Measurements from ENCODE around the gene SUSD4.

SUSD4 gene

GRCh38 chr1:223358826-223359225 is 5.2 kb downstream of the SUSD4 start:
- peak; percentile 8 for TF ChIP-seq CTCF (conservative IDR thresholded peaks at IDR 0.05; ENCODE audit: low read depth, low read length)
- H3K4me3 ChIP-seq (ENCODE audit: low read length): no peak overlapping the region
- DNase-seq (ENCODE audit: low read depth): no peak

- no peak for DNase-seq (ENCODE audit: low read depth)
- no peak overlapping the region for H3K4me3 ChIP-seq (ENCODE audit: low read length)
- no peak for TF ChIP-seq CTCF (conservative IDR thresholded peaks at IDR 0.05; ENCODE audit: low read depth, low read length)
These were observed 8.3 kb downstream of the SUSD4 start for GRCh38 chr1:223355699-223356098.

DNA sequence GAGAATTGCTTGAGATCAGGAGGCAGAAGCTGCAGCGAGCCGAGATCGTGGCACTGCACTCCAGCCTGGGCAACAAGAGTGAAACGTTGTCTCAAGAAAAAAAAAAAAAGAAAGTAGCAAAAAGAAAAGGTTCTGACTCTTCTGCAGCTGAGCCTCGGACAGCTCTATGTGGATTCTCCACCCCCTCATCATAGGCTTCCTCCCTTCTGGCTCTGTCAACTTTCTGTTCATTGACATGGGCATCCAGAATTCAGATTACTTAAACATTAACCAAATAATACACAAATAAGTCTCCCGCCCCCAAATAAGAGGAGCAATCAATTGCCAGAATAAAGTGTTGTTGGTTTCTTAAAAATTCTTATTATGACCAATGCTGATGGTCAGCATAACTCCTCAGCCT is 10.0 kb downstream of the SUSD4 start:
- H3K4me3 ChIP-seq (ENCODE audit: low read length): no peak overlapping the region
- no peak for TF ChIP-seq CTCF (conservative IDR thresholded peaks at IDR 0.05; ENCODE audit: low read depth, low read length)
- no peak for DNase-seq (ENCODE audit: low read depth)

DNA sequence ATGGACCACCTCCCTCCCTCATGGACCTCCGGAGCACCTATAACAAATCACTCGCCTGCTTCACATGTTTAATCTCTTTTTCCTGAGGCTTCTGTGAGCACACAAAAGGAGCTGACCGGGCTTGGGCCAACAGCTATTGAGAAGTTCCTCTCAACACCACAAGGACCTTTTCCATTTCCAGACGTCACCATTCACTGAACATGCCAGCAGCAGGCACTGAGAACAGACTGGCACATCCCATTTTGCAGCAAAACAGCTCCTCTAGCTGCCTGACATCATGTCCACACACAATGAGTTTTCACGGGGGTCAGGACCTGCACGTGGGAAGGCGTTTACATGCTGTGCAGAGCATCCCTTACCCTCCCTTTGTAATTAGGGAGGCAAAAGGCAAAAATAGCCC is 11.0 kb downstream of the SUSD4 start:
- H3K4me3 ChIP-seq (ENCODE audit: low read length): no peak overlapping the region
- no peak for DNase-seq (ENCODE audit: low read depth)
- TF ChIP-seq CTCF (conservative IDR thresholded peaks at IDR 0.05; ENCODE audit: low read depth, low read length): no peak

DNA sequence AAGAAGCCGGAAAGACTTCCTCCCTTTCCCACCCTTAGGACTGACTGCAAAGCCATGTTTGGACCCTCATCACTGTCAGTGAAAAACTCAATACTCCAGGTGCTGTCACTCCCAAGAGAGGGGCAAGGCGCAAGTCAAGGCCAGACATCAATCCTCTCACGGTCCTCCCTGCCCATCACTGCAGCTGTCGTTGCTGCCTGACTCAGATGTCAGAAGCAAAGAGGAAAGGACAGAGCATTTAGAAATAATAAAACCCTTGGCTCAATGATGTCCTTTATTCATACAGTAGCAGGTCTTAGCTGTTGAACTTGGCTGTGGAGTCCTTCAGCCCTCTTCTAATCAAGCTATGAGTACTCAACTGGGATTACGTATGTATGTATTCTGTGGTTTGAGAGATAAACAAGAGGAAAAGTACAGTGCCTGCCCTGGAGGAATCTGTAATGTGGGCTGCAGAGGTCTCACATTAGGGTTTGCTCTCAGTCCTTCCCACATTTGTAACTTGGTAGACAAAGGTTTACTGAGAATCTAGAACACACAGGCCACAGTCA is 13.5 kb downstream of the SUSD4 start:
- no peak for TF ChIP-seq CTCF (conservative IDR thresholded peaks at IDR 0.05; ENCODE audit: low read depth, low read length)
- no peak overlapping the region for H3K4me3 ChIP-seq (ENCODE audit: low read length)
- no peak for DNase-seq (ENCODE audit: low read depth)

- no peak for DNase-seq (ENCODE audit: low read depth)
- TF ChIP-seq CTCF (conservative IDR thresholded peaks at IDR 0.05; ENCODE audit: low read depth, low read length): no peak
- no peak overlapping the region for H3K4me3 ChIP-seq (ENCODE audit: low read length)
These were observed 14.7 kb downstream of the SUSD4 start for GRCh38 chr1:223349241-223349640.

- no peak overlapping the region for H3K4me3 ChIP-seq (ENCODE audit: low read length)
- DNase-seq (ENCODE audit: low read depth): no peak
- no peak for TF ChIP-seq CTCF (conservative IDR thresholded peaks at IDR 0.05; ENCODE audit: low read depth, low read length)
These were observed 15.5 kb downstream of the SUSD4 start for GRCh38 chr1:223348439-223348838.
